GM12873 (cell line): ENCODE results near the gene SCEL.

Source experiments
- TF ChIP-seq, protein P1 (sequence below): IDR thresholded peaks from 2 replicates; pipeline ENCODE4 v1.5.1; 2012; ENCODE audit warnings: low read depth, mild to moderate bottlenecking, moderate library complexity, low read length, control low read depth; ENCODE audit not compliant: insufficient read depth; ENCODE audit errors: missing control alignments

Gene SCEL

DNA sequence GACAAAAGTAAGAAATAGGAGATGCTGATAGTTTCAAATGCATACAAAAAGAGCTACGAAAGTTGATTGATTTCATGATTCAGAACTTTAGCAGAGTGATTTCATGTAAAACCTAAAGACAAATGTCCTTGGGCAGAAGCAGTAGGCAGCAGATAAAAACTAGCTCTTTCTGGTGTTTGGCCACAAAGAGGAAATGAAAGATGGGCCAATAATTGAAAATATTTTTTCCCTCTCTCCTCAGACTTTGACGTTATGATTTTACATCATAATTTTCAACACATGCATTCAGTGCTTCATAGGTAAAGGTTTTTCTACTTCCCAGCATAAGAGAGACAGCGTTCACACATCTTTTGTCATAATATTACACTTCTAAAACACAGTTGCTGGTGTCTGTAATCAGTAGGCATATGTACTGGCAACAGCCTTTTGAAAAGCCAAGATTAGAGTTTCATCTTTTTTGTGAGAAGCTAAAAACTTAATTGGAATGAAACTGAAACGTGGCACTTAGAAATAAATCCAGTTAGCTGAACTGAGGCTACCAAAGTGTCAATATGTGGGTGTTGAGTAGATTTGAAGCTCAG lies 9.3 kb downstream of the SCEL start:
- TF ChIP-seq, protein P1, sequence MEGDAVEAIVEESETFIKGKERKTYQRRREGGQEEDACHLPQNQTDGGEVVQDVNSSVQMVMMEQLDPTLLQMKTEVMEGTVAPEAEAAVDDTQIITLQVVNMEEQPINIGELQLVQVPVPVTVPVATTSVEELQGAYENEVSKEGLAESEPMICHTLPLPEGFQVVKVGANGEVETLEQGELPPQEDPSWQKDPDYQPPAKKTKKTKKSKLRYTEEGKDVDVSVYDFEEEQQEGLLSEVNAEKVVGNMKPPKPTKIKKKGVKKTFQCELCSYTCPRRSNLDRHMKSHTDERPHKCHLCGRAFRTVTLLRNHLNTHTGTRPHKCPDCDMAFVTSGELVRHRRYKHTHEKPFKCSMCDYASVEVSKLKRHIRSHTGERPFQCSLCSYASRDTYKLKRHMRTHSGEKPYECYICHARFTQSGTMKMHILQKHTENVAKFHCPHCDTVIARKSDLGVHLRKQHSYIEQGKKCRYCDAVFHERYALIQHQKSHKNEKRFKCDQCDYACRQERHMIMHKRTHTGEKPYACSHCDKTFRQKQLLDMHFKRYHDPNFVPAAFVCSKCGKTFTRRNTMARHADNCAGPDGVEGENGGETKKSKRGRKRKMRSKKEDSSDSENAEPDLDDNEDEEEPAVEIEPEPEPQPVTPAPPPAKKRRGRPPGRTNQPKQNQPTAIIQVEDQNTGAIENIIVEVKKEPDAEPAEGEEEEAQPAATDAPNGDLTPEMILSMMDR: no peak

DNA sequence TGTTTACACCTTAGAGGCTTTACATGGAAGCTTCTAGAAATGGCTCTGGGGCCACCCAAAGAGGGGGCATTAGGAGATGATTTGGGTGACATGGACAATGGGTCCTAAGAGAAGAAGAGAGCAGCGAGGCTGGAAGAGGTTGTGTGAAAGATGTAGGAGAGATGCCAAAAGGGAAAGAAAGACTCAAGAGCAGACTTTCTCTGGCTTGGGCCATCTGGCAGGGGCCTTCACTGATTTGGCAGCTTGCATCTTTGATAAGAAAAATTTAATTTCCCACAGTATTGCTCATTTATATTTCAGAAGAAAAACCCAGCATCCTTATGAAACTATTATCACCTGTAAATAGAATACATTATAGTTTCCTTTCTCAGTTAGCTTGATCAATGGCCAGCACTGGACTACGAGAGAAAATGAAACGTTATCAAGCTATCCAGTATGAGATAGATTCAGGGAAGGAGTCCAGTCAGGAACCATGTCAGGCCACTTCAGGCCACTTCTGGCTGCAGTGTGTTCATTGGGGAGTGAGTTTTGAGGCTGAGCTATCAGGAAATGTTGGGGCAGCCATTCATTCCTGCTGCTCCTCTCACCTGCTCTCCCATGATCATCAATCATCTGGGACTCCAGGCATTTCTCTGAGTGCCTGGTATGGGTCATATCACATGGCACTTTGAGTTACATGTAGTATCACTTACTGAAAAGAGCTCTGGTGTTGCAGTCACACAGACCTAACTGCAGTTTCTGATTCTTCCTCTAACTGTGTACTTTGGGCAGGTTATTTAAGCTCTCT lies 10.3 kb downstream of the SCEL start:
- TF ChIP-seq, protein P1: no peak

DNA sequence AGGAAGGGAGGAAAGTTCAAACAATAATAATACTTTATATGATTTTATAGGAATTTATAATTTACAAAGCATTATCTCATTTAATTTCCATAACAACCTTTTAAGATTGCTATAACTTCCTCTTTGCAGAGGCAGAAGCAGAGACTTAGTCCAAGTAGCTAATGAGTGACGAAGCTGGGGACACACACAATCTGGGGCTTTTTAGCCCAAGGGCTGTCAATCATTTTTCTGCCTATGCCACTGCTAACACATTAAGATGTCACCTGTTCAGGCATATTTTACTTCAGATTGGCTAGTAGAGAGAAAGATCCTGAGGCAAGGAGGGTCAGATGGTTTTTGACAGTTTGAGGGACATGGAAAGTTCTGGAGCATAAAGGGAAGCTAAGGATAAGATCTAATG lies 12.6 kb downstream of the SCEL start:
- TF ChIP-seq, protein P1: no peak

DNA sequence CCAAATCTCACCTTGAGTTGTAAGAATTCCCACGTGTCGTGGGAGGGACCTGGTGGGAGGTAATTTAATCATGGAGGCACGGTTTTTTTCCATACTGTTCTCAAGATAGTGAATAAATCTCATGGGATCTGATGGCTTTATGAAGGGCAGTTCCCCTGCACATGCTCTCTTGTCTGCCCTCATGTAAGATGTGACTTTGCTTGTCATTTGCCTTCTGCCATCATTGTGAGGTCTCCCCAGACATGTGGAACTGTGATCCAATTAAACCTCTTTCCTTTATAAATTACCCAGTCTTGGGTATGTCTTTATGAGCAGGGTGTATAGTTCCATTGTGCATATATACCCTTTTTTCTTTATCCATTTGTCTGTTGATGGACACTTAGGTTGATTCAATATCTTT lies 13.1 kb downstream of the SCEL start:
- TF ChIP-seq, protein P1: no peak

DNA sequence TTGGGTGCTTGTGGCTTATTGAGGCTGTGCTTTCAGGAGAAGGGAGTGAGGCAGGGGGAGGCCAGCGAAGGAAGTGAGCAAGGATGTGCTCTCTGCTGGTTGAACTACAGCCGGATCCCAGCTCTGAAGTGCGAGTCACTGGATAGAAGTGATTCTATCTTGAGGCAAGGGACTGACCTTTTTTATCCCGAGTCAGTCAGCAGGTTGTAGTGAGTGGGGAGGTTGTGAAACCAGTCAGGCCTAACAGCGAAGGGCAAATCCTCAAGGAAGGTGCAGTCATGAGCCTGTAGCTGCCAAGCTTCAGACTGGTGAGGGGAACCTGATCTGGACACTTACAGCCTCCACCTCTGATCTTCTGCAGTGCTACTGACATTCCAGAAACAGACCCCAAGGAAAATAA lies 18.6 kb downstream of the SCEL start:
- TF ChIP-seq, protein P1: no peak

DNA sequence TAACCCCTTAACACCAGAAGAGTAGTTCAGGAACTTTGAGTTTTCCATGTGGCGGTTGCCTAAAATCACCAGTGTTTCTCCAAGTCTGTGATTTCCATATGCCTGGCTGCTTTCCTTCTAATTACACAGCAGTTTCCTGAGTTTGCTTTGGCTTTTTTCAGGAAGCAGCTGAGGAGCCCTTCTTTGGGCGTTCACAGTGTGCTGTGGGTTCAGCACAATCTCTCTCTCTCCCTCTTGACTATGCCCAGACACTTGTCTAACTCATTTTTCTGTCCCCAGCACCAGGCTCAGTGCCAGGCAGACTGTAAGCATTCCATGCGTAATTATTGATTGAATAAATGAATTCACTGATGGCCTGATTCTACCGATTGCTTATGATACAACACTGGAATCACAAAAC lies 19.7 kb downstream of the SCEL start:
- TF ChIP-seq, protein P1: no peak

DNA sequence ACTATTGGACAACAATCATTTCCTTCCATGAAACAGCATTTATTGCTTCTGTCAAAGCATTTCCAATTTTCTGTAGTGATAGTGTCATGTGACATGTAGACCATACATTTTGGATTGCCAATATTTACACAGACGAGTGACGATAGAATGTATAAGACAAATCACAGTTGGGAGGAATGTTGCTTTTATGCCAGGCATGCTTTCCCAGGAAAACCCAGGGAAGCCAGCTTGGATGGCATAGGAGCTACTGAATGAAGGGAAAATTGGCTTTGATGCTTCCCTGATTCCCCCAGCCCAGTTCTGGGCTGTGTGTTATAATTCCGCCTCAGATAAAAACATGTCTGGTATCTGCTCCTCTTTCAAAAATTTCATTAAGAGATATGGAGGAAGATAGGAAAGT lies 22.5 kb downstream of the SCEL start:
- TF ChIP-seq, protein P1: no peak
